PC-9 (cell line): ENCODE measurements around the gene TMEM9B. TPM values are rescaled to one million over a fixed set of nuclear protein-coding genes. Genes with fewer than 3 reads are reported as not detected.

Experiments used
- BruUV-seq: library from RNA; stranded (reverse); fragments of 400-500 nt; replicated peaks from 2 replicates; lab custom pipeline; 2021; lab: Mats Ljungman, UMichigan
- CTCF ChIA-PET: fragments of 300-600 bp; sonication (Branson Sonifier 250); formaldehyde crosslinking; loops from one replicate; lab custom pipeline; 2022; ENCODE audit warnings: antibody characterized with exemption; lab: Charles Lee
- POLR2A ChIA-PET: fragments of 300-600 bp; sonication (Branson Sonifier 250); formaldehyde crosslinking; loops from one replicate; lab custom pipeline; 2022; ENCODE audit warnings: antibody characterized with exemption; ENCODE audit not compliant: unreplicated experiment; lab: Charles Lee
- DNase-seq, 2 experiments: peaks; one replicate each; pipeline versions ENCODE4 v3.0.0 to v3.0.0-alpha.2; 2015 to 2022; ENCODE audit warnings: mixed read lengths in 1 of 2
- H2AFZ ChIP-seq: fragments of 200-600 bp; sonication (generic); 2 replicates; pipeline ENCODE4 v1.8.1; 2017; ENCODE audit warnings: antibody characterized with exemption
- H3F3A ChIP-seq: fragments of 200-600 bp; sonication (generic); 2 replicates; pipeline ENCODE4 v1.8.1; 2017; ENCODE audit warnings: antibody characterized with exemption, mild to moderate bottlenecking, low read depth; ENCODE audit not compliant: insufficient read depth
- H3K27ac ChIP-seq: fragments of 200-600 bp; sonication (generic); 2 replicates; pipeline ENCODE4 v1.6.1; 2016; ENCODE audit warnings: mixed run types
- H3K27me3 ChIP-seq: fragments of 200-600 bp; sonication (generic); 2 replicates; pipeline ENCODE4 v1.6.1; 2016; ENCODE audit warnings: low read depth, mixed run types; ENCODE audit not compliant: insufficient read depth
- H3K36me3 ChIP-seq: fragments of 200-600 bp; sonication (generic); 2 replicates; pipeline ENCODE4 v1.6.1; 2016; ENCODE audit warnings: low read depth, mixed run types
- H3K4me1 ChIP-seq: fragments of 200-600 bp; sonication (generic); replicated peaks from 2 replicates; pipeline ENCODE4 v1.6.1; 2016; ENCODE audit warnings: mixed run types; ENCODE audit not compliant: insufficient read depth
- H3K4me2 ChIP-seq: fragments of 200-600 bp; sonication (generic); 2 replicates; pipeline ENCODE4 v1.6.1; 2017; ENCODE audit warnings: mixed run types
- H3K4me3 ChIP-seq: fragments of 200-600 bp; sonication (generic); 2 replicates; pipeline ENCODE4 v1.6.1; 2016; ENCODE audit warnings: mixed run types
- H3K79me2 ChIP-seq: fragments of 200-600 bp; sonication (generic); 2 replicates; pipeline ENCODE4 v1.6.1; 2017; ENCODE audit warnings: low read depth, mixed run types
- H3K9me2 ChIP-seq: fragments of 200-600 bp; sonication (generic); 2 replicates; pipeline ENCODE4 v1.8.1; 2017; ENCODE audit warnings: mild to moderate bottlenecking; ENCODE audit not compliant: insufficient read depth
- H3K9me3 ChIP-seq: fragments of 200-600 bp; sonication (generic); 2 replicates; pipeline ENCODE4 v1.8.1; 2016; ENCODE audit warnings: low read depth; ENCODE audit not compliant: insufficient read depth
- H4K20me1 ChIP-seq: fragments of 200-600 bp; sonication (generic); 2 replicates; pipeline ENCODE4 v1.8.1; 2017; ENCODE audit not compliant: insufficient read depth
- EZH2 ChIP-seq: fragments of 200-600 bp; sonication (generic); IDR thresholded peaks from 2 replicates; pipeline ENCODE4 v1.8.0; 2017; ENCODE audit warnings: antibody characterized with exemption, low read depth
- intact Hi-C: fragments of 100-400 bp; cut with micrococcal nuclease; formaldehyde crosslinking; loops from one replicate; pipeline ENCODE4 v1.10.0; 2022; ENCODE audit not compliant: unreplicated experiment
- total RNA-seq: library from RNA; stranded (reverse); gene quantifications from 2 replicates; pipeline ENCODE4 v1.2.3, GENCODE V29; 2021
- TF ChIP-seq, protein P1 (sequence below): fragments of 200-600 bp; sonication (generic); conservative IDR thresholded peaks from 2 replicates; pipeline ENCODE4 v1.6.1; 2017; ENCODE audit warnings: mixed run types, antibody characterized with exemption, mild to moderate bottlenecking, moderate library complexity

Gene TMEM9B
- total RNA-seq, 1 experiment from 2014 or later = 13.4 TPM

DNA sequence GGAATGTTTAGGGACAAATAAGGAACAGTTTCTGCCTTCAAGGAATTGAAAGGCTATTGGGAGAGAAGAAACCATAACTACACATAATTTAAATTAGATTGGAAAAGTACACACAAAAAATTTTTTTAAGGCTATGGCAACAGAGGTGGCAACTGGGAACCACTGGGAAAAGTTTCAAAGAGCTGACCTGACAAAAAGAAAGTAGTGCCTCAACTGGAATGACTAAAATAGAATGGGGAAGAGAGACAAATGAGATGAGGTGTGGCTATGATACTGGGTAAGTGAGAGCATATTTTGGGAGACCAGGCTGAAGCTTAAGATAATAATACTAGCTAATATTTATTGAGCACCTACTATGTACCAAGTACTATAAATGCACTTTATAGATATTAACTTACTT is 56.1 kb downstream of the TMEM9B start:
- no peak overlapping the region for H3K4me3 ChIP-seq
- no peak overlapping the region for H3K27ac ChIP-seq
- no TSS peak for BruUV-seq
- peaks cover 9% of the 10 kb centered on the region for H3F3A ChIP-seq
- no peak overlapping the region for H2AFZ ChIP-seq
- H3K79me2 ChIP-seq = 0 out of 2 replicates have a peak, but pooled peaks cover 5% of the 10 kb centered on the region
- TF ChIP-seq EZH2 = no peak
- TF ChIP-seq, protein P1, sequence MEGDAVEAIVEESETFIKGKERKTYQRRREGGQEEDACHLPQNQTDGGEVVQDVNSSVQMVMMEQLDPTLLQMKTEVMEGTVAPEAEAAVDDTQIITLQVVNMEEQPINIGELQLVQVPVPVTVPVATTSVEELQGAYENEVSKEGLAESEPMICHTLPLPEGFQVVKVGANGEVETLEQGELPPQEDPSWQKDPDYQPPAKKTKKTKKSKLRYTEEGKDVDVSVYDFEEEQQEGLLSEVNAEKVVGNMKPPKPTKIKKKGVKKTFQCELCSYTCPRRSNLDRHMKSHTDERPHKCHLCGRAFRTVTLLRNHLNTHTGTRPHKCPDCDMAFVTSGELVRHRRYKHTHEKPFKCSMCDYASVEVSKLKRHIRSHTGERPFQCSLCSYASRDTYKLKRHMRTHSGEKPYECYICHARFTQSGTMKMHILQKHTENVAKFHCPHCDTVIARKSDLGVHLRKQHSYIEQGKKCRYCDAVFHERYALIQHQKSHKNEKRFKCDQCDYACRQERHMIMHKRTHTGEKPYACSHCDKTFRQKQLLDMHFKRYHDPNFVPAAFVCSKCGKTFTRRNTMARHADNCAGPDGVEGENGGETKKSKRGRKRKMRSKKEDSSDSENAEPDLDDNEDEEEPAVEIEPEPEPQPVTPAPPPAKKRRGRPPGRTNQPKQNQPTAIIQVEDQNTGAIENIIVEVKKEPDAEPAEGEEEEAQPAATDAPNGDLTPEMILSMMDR = no peak
- H3K36me3 ChIP-seq = no peaks in the 10 kb centered on the region
- no peaks in the 10 kb centered on the region for H3K9me3 ChIP-seq
- ChIA-PET POLR2A (no interaction called here), CTCF (no interaction called here)
- no peak overlapping the region for H3K4me2 ChIP-seq
- H3K27me3 ChIP-seq = no peaks in the 10 kb centered on the region
- H3K9me2 ChIP-seq = no peaks in the 10 kb centered on the region
- DNase-seq = no peak
- intact Hi-C loops = loop anchor here (5.0 kb wide), 1 partner anchor 36 kb away; no protein-coding TSS in a partner anchor
- H4K20me1 ChIP-seq = no peaks in the 10 kb centered on the region
- peaks cover 34% of the 10 kb centered on the region for H3K4me1 ChIP-seq

DNA sequence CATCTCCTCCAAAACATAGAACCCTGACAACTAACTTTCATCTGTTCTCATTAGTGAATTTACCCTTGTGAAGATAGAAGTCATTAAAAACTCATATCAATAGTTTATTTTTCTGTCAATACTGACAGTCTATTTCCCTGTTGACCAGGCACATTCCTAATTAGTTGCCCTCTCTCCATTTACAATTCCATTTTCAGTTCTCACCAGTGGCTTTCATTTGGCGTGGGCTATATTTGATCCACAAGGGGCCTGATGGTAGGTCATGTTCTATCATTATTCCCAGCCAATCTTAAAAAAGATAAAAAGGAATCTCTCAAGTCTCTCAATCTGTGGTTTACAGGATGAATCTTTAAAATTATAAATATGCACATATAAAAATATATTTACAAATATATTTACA is 57.1 kb downstream of the TMEM9B start:
- no TSS peak for BruUV-seq
- Histone ChIP-seq H3K4me1 (peaks cover 30% of the 10 kb centered on the region), H3K9me2 (no peaks in the 10 kb centered on the region), H3K79me2 (0 out of 2 replicates have a peak, but pooled peaks cover under 1% of the 10 kb centered on the region), H3K9me3 (no peaks in the 10 kb centered on the region), H3F3A (peaks cover 9% of the 10 kb centered on the region), H2AFZ (no peak overlapping the region), H3K4me3 (no peak overlapping the region), H3K27me3 (no peaks in the 10 kb centered on the region), H3K36me3 (no peaks in the 10 kb centered on the region), H3K27ac (peak overlapping the region; percentile 83), H4K20me1 (no peaks in the 10 kb centered on the region), H3K4me2 (peak overlapping the region; percentile 42)
- CTCF ChIA-PET = no interaction called here
- DNase-seq = no peak
- TF ChIP-seq EZH2 = no peak
- TF ChIP-seq, protein P1 = no peak
- intact Hi-C loops = loop anchor here (2.0 to 5.0 kb wide), 2 partner anchors 35 to 140 kb away; no protein-coding TSS in a partner anchor
- POLR2A ChIA-PET = no interaction called here

DNA sequence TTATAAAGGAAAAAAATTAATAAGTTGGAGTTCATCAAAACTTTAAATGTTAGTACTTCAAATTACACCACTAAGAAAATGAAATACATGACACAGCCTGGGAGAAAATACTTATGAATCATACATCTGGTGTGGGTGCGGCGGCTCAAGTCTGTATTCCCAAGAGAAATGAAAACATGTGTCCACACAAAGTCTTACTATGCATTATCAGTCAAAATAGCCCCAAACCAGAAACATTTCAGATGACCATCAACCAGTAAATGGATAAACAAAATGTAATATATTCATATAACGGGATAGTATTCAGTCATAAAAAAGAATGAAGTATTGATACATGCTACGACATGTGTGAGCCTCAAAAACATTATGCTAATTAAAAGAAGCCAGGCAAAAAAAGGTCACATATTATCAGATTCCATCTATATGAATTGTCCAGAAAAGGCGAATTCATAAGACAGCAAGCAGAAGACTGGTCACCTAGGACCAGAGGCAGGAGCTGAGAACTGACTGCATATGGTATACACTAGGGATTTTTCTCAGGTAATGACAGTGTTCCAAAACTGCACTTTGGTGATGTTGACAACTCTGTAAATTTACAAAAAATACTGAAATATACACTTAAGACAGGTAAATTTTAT is 58.6 kb downstream of the TMEM9B start:
- Histone ChIP-seq H3K27me3 (no peaks in the 10 kb centered on the region), H3K27ac (peak overlapping the region; percentile 83), H3K9me2 (no peaks in the 10 kb centered on the region), H3K9me3 (no peaks in the 10 kb centered on the region), H3K79me2 (no peaks in the 10 kb centered on the region), H3K4me2 (no peak overlapping the region), H3K4me3 (no peak overlapping the region), H4K20me1 (no peaks in the 10 kb centered on the region), H2AFZ (no peak overlapping the region), H3K36me3 (no peaks in the 10 kb centered on the region), H3F3A (peaks cover 9% of the 10 kb centered on the region), H3K4me1 (peaks cover 28% of the 10 kb centered on the region)
- BruUV-seq = no TSS peak
- no peak for TF ChIP-seq EZH2
- TF ChIP-seq, protein P1 = no peak
- DNase-seq = no peak
- intact Hi-C loops = loop anchor here (2.0 to 5.0 kb wide), 2 partner anchors 33 to 139 kb away; no protein-coding TSS in a partner anchor
- ChIA-PET POLR2A (no interaction called here), CTCF (no interaction called here)
